Activated T-cell treated with anti-CD3 and anti-CD28 coated beads for 1 hour (primary cell): ENCODE data around the gene HSD17B12.
A peak's percentile ranks its signal among the peaks of the same experiment; 100 is the strongest.
"Not testable (repeated sequence)": the region's sequence is repeated elsewhere in the genome, so short reads cannot be mapped to it uniquely, and the experiment has no call there.

Experiments
- DNase-seq: peaks from one replicate; pipeline ENCODE4 v3.0.0-alpha.2; 2020; ENCODE audit warnings: low read depth

Gene HSD17B12

DNA sequence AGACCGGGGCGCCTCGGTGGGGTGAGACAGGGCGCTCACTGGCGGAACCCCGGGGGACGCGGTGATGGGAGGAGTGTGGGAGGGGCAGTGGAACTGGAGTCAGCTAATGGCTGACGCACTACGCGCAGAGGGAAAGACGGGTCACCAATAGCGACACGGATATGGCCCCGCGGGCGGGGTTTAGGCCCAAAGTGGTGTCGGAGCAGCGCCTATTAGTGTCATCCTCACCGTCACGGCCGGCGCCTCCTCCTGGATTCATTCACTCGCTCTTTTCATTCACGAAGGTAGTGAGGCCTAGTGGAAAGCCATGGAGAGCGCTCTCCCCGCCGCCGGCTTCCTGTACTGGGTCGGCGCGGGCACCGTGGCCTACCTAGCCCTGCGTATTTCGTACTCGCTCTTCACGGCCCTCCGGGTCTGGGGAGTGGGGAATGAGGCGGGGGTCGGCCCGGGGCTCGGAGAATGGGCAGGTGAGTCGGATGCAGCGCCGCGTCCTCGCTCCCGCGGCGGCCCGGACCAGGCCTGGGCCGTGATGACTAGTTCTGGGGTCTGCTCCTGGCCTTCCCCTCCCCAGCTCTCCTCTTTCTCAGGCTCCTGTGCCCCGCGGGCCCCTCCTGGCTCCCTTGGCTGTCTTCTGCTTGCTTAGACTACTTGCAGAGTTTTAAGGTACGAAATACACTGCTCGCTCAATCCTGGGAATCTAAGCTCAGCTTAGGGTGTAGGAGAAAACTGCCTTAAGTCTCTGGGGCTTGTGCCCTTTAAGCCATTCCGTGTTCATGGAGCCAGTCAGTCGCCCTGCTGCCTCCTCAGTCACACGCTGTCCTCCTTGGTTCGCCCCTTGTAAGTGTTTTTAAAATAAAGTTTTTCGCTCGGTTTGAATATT, at the start of gene HSD17B12:
HSD17B12 (plus strand) TSS at position 218 of the 880 bp plus-strand sequence; CDS start at position 308, 90 bp downstream.
- peak; percentile 96 for DNase-seq

DNA sequence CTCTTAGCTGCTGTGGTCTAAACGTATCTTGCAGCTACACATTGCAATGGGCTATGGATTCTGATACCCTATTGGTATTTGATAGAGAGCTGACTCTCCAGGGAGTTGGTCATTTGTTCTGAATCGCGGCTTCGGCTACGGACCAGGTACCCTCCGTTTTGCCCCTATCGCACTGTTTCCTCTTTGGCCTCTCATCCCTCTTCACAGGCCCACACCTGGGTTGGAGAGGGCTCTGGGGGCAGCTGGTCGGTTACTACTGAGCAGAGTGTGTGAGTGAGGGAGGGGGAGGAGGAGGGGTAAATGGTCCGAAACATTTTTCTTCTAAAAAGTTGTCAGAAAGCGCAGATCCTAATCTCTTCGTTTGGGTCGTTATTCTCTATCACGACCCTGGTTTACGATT, 48.8 kb upstream of the HSD17B12 start:
- no peak for DNase-seq

DNA sequence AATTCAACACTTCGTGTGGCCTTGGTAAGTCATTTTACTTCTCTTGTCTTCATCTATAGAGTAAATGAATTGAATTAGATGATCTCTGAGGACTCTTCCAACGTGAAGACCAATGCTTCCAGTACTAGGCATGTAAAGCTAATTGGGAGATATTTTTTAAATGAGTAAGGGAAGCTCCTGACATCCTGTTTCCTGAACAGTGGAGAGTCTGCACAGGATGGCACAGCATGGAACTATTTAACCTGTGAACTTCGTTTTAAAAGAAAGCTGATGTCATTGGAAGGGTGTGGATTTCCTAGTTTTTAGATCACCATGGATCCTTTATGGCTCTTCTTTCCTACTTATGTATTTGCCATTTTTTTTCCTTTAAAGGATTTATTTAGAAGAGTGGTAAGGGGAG, 48.4 kb upstream of the HSD17B12 start:
- no peak for DNase-seq

DNA sequence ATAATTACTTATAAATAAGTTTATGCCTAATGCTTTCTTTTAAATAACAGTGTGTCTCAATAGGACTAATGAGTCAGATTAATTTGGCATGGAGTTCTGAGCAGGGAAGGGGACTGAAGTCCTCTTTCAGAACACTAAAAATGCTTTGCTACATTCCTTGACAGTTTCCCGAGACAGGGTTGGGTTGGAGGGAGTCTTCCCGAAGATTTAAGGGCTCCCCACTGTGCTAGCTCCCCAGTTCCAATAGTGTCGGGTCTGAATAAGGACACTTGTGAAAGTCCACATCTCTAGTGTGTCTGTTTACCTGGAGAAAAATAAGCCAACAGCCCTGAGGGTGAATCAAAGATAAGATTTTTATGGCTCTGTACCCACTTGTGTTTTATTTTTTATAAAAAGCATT, 41.8 kb upstream of the HSD17B12 start:
- DNase-seq, result no peak

DNA sequence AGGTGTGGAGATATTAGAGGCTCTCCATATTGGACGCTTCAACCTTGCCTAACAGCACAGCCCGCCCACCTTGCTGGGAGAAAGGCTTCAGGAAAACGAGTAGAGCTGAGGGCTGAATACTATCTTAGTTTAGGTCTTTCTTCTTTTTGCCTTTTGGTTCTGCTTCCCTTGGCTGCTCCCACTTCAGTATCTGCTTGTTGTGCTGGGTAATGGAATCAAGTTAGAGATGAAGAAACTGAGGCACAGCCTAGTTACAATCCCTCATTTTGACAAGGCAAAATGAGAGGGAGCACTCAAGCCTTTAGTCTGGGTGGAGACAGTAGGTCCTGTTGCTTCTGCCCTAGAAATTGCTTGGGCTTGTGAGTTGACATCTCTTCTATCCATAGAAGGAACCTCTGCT, 41.3 kb upstream of the HSD17B12 start:
- DNase-seq, result no peak

DNA sequence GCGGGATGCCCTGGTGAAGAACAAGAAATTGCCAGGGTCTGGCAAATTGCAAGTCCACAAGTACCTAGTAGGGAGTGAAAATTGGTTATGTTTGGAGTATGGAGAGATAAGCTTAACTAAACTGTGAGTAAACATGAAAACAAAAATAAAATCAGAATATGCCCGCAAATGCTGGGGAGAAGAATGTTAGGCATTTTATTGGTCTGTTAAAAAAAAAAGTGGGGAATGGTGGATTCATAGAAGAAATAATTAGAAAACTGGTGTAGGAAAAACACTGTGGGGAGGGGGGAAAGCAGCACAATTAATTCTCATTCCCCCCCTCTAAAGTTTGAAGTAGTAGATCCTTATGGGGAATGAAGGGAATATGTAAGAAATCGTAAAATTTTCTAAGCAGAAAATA, 40.6 kb upstream of the HSD17B12 start:
- DNase-seq, result no peak

DNA sequence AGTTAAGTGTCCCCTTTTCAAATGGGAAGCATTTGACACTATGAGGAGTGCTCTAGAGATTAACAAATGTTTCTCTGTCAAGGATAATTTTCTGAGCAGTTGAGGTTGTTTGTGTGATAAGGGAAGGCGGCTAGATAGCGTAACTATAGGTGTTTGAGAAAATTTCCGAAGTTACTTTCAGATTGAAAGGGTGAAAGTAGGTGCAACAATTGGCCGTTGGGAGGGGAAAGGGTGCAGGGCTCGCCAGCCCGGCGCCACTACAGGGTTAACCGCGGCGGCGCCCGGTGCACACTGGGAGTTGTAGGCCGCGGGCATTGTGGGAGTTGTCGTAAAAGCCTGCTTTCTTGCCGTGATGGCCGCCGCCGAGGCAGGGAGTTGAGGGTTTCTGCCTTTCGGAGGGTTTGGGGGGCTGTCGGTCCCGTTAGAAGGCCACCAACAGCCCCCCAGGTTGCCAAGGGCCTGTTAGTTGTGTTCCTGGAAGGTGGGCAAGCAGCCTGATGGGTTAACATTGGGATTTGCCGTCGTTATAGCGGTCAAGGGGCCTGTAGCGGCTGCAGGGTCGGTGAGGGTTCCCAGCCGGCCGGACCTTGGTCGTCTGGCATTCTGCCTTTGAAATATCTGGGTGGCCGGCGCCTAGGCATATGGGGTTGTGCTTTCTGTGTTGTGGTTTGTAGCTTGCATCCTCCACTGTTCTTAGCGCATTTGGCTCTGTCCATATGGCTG, 36.5 kb upstream of the HSD17B12 start:
- peak; percentile 76 for DNase-seq

DNA sequence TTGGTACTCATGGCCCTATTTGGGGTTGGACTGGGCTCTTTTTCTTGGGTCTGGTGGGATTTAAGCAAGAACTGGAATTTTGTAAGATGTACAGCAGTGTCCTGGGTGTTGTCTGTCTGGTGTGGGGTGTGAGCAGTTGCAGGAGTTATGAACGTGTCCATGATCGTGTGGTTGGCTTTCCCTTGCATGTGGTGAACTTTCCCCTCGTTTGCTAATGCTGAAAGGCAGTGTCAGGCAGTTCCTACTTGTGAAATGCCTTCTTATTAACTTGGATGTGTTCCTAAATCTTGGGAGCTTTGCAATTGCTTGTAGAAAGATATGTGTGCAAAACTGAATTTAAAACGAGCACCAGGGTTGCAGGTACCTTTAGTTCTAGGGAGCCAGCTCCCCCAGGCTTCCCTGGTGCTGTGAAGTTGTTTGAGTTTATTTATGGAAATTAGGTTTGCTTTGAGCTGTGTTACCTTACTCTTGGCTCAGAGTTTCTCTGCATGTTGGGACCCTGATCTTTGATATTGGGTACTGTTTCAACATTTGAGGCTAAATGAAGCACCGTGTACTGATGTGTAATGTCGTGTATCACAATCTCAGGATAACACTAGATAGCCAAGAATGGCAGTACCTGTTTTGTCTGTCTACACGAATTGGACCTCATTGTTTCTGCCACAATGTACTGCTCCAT, 35.8 kb upstream of the HSD17B12 start:
- no peak for DNase-seq

DNA sequence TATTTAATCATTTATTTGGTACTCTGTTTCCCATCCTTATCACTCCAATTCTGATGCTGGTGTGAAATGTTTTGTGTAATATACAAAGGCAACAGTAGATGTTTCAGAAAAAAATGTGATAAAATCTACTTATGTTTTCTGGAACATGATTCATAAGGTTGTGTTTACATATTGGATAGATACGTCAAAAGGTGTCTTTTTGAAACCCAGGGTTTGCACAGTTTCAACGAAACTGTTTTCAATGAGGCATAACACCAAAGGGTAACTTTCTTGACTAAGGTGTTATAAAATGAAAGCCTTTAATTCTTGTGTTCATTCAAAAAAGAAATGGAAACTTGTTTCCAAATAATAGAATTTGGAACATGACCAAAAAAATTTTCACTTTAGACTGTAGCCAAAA, 33.8 kb upstream of the HSD17B12 start:
- no peak for DNase-seq

DNA sequence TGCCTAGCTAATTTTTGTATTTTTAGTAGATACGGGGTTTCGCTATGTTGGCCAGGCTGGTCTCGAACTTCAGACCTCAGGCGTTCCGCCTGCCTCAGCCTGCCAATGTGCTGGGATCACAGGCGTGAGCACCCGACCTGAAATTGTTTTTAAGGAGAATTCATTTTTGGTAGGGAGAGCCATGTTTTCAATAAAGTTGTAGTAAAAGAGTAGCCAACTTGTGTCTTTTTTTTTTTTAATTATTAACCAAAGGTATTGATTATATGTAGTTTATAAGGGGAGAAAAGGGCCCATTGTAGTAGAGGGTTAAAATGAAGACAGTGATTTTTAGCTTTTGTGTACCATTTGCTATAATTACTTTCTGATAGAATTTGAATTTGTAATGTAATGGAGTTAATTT, 31.6 kb upstream of the HSD17B12 start:
- DNase-seq, result no peak

DNA sequence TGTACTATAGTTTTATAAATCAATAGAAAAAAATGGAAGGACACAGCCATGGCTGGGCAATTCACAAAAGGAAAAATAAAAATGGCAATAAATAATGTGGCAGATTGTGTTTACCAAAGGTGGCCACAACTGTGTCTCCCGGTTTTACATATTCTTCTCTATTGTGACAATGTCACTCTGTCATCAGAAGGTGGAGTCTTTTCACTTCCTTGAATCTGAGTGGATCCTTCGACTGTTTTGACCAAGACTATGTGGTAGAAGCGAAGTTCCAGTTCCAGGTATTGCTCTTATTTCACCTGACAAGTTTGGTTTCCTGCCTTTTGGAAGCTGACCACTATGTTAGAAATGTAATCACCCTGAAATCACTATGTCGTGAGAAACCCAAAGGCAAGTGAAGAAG, 31.0 kb upstream of the HSD17B12 start:
- no peak for DNase-seq

DNA sequence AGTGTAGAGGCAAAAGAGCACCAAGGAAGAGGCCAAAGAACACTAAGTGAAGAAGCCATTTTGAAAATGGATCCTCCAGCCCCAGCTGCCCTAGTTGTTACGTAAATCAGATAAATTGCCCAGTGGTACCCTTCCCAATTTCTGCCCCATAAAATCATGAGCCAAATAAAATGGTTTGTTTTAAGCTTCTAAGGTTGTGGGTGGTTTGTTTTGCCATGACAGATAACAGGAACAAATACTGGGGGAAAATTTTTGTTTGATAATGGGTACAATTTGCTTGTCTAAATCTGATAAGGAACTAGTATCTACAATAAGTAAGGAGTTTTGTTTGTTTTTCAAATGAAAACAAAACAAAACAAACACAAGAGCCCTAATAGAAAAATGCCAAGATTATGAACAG, 30.6 kb upstream of the HSD17B12 start:
- no peak for DNase-seq

DNA sequence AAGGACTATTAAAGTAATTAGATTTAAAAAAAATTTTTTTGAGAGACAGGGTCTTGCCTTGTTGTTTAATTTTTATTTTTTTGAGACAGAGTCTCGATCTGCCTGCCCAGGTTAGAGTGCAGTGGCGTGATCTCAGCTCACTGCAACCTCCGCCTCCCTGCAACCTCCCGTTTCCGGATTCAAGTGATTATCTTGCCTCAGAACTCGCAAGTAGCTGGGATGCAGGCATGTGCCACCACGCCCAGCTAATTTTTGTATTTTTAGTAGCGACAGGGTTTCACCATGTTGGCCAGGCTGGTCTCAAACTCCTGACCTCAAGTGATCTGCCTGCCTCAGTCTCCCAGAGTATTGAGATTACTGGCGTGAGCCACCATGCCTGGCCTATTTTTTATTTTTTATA, 17.5 kb upstream of the HSD17B12 start:
- DNase-seq, result not testable (repeated sequence)

DNA sequence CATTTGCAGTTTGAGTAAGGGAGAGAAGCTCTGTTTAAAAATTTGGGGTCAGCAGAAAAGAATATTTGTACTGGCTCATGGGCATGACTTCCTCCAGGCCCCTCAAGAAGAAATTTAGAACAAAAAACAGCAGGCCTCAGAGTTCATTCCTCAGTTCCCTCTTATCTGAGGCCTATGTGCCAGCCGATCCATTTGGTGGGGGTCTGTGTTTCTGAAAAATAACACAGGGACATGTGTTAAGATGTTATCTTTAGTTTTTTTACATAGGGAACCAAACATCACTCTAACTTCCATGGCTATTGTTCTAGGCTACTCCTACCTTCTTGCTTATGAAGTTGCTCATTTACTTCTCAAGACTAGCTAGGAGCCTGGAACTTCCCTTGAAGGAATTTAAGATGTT, 16.2 kb upstream of the HSD17B12 start:
- no peak for DNase-seq

DNA sequence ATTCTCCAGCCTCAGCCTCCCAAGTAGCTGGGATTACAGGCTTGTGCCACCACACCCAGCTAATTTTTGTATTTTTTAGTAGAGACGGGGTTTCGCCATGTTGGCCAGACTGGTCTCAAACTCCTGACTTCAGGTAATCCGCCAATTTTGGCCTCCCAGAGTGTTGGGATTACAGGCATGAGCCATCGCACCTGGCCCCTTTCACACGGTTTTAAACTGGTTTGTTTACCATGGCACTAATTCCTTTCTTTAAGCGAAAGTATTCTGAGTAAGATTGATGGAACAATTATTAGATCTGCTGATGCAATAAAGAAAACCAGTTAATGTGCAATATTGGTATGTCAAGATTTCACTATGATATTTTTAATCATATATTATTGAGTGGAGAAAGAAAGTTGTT, 9.3 kb upstream of the HSD17B12 start:
- DNase-seq, result not testable (repeated sequence)

DNA sequence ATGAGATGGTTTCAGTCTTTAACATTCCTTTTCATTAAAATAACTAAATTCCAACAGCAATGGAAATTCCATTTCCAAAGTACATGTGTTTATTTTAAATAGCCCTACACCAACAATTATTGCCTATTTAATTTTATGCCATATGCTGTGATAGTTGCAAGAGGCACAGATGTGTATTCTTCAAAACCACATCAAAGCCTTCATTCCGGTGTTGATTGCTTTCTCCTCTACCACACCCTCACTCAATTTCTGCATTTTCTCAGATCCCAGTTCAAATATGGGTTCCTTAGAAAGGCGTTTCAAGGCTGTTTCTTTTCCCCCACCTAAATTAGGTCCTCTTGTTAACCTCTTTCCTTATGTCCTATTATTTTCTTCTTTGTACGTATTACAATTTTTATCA, 6.0 kb upstream of the HSD17B12 start:
- no peak for DNase-seq

DNA sequence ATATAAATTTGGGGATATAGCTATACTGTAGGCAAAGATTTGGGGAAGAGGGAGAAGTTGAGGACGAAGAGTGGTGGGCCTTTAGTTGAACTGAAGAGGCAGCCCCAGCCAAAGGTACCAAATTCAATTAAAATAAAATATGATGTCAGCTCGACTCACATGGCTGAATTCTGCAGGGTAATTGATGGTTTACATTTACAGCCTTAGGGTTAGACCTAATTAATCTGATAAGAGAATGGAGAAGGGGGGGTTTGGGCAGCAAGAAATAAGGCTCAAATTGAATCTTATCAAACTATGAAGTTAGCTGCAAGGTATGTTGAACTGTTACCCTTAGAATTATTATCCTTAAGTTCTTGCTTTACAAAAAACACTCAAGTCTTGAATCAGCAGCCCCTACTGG, 3.6 kb upstream of the HSD17B12 start:
- no peak for DNase-seq

DNA sequence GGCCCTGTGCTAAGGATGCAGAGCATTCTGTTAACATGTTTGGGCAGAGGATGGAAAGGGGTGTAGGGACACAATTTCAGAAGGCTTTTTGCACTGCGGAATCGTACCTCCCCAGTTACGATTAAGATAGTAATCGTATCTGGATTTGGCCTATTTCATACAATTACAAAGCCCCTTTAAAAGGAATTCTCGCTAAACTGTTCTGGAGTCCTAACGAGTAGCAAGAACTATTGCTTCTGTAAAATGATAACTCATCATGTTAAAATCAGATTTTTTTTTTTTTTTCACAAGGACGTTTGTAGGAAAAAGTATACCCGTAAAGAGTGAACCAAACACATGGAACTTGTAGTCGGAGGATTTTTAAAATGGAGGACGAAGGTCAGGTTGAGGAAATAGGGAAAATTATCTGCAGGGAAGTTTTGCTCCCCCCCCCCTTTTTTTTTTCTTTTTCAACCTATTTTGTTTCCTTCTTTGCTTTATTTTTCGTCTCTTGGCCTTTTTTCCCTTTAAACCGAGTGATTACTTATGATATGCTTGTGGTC, 934 bp downstream of the HSD17B12 start:
- DNase-seq, result no peak

DNA sequence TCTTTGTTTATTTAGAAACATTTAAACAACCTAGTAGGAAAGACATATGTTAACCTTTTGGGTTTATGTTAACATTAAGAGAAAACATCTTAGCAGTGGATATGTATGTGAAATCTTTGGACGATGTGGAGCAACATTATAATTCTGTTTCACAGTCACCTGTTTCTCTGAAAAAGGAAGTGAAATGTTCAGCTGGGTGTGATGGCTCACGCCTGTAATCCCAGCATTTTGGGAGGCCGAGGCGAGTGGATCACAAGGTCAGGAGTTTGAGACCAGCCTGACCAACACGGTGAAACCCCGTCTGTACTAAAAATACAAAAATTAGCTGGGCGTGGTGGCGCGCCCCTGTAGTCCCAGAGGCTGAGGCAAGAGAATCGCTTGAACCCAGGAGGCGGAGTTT, 1.5 kb downstream of the HSD17B12 start:
- not testable (repeated sequence) for DNase-seq

DNA sequence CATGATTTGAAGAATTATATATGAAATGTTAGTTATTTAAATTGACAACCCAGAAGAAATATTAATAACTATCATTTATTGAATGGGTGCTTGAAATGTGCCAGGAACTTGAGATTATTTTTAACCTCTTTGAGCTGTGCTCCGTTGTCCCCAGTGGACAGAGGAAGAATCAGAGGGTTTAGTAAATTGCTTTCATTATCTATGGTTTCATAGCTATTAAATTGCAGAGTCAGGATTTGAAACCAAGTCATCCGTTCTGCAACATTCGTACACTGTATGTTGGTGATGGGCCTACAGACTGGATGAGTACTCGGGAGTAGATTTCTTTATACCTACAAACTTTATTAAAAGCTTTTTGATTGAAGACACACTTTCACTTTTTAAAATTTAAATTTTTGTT, 4.9 kb downstream of the HSD17B12 start:
- DNase-seq, result no peak

DNA sequence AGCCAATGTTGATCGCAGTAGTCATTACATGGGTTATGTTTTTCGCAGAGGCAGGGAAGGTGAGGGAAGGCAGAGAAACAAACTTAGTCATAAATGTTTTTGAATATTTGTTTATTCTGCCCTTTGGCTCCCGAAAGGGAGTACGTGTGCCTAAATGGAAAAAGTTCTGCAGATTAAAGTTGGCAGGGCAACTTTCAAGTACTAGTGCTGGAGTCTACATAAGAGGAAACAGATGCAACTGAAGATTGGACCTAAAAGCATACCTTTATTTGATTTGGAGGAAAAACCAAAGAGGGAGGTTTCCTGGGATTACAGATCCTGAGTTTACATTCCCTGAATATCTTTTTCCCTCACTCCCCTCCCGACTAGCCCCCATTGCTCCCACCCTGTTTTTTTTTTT, 5.7 kb downstream of the HSD17B12 start:
- no peak for DNase-seq

DNA sequence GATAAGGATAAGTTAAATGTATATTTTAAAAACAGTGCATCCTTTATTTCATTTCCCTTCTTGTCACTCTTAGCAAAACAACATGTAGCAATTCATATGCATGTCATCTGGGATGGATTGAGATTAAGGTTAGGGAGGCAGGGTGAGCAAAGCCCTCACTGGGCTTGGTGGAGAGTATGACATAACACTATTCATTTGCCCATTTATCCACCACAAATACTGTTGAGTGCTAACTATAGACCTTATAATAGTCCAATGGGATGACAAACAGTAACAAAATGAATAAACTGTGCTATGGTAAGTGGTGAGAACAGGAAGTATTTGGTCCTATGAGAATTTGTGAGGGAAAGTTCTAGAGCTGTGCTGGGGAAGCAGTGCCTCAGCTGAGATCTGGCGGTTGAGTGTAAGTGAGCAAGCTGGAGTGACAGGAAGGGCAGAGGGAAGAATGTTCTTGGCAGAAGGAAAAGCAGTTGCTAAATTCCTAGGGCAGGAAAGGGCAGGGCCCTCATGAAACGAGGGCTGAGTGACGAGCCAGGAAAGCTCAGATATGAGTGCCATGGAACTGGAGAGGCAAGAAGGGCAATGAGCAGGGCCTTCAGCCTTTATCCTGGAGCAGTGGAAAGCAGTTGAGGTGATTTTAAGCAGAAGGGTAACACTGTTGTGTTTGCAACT, 6.7 kb downstream of the HSD17B12 start:
- DNase-seq, result no peak
